Activated CD4-positive, alpha-beta T cell treated with anti-CD3 and anti-CD28 coated beads, Interleukin-2, Interleukin-4, amounts not matched to agents 100 ng/mL and 50 ng/mL, durations not matched to agents 16 hours and 8 hours (primary cell): ENCODE results near the gene SLC35F3.

ENCODE experiments used
- DNase-seq: peaks from one replicate; pipeline ENCODE4 v3.0.0-alpha.2; 2020; ENCODE audit warnings: low spot score

Gene SLC35F3

DNA sequence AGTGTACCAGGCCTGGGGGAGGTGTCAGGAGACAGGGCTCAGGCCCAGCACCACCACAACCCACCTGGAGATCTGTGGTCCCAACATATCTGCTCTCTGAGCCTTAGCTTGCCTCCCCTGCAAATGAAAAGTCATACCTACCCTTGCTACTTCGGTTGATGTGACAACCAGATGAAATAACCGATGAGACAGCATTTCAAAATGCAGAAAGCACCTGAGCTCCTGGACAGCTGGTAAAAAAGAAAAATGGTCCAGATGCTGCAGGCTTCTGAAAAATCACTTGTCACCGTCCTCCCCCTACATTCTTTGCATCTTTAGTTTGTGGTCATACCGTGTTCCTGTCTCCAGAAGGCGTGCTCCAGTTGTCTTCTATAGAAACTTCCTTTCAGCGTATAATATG, 416.8 kb downstream of the SLC35F3 start:
- no peak for DNase-seq

GRCh38 chr1:234322097-234322496, 417.6 kb downstream of the SLC35F3 start:
- DNase-seq = no peak

- DNase-seq = peak; percentile 48
These were observed 418.5 kb downstream of the SLC35F3 start for GRCh38 chr1:234322979-234323378.

DNA sequence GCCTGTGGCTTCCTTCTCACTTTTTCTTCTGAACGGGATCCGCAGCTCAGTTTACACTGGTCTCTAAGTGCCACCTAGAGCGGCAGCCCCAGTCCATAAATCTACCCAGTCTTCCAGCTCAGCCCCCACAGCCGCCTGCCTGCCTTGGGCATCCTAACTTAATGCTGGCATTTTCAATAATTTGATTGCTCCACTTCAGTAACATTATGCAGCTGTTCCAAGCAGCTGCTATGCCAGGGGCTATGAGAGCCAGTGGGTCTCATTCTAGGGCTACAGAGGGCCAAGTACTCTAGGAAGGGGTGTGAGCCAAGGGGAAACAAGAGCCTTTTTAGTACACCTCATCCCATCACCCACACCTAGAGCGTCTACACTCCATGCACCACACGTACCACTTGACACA, 420.3 kb downstream of the SLC35F3 start:
- DNase-seq = no peak

GRCh38 chr1:234325878-234326496, 421.5 kb downstream of the SLC35F3 start:
- peak; percentile 22 for DNase-seq

- peak; percentile 77 for DNase-seq
These were observed 422.3 kb downstream of the SLC35F3 start for GRCh38 chr1:234326497-234327366.

DNA sequence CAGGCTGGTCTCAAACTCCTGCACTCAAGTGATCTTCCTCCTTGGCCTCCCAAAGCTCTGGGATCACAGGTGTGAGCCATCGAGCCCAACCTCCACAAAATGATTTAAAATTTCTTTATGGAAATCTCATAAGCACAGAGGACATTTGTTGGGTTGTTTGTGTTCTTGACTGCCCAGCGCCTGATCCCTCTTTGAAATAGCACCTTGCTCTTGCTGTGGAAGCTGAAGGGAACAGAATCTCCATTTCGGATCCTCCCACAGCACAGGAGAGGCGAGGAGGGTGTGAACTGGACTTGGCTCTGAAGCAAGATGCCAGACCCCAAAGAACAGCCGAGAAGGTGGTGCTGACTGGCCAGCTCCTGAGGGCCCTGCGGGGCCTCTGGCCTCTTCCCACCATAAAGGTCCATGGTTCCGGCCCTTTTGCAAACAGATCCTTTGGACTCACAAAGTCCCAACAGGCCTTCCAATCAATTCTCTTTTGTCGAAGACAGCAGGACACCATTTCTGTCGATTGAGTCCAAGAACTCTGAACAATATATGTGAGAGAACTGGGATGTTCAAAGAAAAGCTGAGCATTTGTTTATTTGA, 423.2 kb downstream of the SLC35F3 start:
- DNase-seq = no peak

- DNase-seq = no peak
These were observed 426.4 kb downstream of the SLC35F3 start for GRCh38 chr1:234330843-234331215.

DNA sequence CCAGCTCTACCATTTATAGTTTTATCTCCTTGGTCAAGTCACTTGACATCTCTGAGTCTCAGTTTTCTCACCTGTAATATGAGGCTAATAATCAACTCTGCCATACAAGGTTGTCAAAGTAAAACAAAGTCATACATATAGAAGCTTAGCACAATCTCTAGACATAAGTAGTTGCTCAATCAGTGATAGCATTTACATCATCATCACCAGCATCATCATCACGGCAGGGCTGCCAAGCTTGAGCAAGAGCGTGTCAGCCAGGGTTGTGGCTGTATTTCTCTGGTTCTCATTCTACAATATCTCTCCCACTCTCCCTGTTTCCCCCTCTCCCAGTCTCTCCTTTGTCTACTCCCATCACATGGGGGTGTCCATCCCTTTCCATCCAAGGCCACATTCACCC, 427.0 kb downstream of the SLC35F3 start:
- no peak for DNase-seq

- DNase-seq = no peak
These were observed 431.9 kb downstream of the SLC35F3 start for GRCh38 chr1:234336359-234336758.

GRCh38 chr1:234337233-234337632, 432.8 kb downstream of the SLC35F3 start:
- no peak for DNase-seq

DNA sequence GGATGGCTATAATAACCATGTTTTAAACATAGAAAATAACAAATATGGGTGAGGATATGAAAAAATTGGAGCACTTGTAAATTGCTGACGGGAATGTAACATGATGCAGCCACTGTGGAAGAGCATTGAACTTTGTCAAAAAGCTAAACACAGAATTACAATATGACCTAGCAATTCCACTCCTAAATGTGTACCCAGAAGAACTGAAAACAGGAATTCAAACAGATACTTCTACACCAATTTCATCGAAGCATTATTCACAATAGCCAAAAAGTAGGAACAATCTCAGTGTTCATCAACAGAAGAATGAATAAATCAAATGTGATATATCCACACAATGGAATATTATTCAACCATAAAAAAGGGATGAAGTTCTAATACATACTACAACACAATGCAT, 436.1 kb downstream of the SLC35F3 start:
- no peak for DNase-seq

- no peak for DNase-seq
These were observed 438.3 kb downstream of the SLC35F3 start for GRCh38 chr1:234342774-234343173.

DNA sequence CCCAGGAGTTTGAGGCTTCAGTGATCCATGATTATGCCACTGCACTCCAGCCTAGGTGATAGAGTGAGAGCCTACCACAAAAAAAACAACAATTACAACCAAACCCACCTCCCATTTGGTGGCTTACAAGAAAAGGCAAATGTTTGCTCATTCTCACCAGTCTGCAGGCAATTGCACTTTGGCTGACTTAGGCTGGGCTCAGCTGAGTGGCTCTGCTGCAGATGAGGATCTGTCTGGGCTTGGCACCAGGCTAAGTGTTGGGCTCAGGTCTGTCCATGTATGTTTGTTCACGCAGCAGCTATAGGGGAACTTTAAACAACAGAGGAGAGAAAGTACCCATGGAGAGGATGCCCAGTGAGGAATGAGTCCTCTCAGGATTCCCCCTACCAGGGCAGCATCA, 440.8 kb downstream of the SLC35F3 start:
- no peak for DNase-seq

- no peak for DNase-seq
These were observed 444.5 kb downstream of the SLC35F3 start for GRCh38 chr1:234348964-234349363.

DNA sequence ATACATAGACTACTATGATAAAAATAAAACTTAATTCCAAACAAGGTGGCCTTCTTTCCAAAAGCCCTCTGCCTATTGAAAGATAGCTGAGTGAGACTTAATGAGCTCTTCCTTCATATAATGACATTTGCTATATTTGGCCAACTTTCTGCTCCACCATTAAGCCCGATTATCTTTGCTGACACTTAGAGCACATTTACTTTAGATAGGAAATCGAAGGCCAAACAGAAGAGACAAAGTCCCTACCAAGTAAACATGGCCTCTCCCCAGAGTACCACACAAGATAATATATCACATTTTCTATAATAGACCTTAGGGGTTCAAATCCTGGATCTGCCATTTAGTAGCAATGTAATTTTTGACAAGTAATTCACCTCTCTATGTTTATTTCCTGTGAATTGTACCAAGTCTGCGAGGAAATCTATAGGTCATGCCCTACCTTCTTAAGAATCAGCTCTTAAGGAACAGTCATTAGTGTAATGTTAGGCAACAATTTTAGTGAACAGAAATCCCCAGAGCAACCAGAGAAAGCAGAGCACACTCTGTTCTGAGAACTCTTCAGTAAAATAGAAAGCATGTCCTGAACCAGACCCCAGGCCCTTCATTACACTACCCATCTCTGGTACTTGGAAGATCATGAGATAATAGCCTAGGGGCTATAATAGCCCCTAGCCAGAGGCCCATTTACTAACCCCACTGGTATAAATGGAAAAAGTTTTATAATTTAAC, 451.5 kb downstream of the SLC35F3 start:
- peak; percentile 13 for DNase-seq

- DNase-seq = peak; percentile 47
These were observed 452.3 kb downstream of the SLC35F3 start for GRCh38 chr1:234356615-234357269.

DNA sequence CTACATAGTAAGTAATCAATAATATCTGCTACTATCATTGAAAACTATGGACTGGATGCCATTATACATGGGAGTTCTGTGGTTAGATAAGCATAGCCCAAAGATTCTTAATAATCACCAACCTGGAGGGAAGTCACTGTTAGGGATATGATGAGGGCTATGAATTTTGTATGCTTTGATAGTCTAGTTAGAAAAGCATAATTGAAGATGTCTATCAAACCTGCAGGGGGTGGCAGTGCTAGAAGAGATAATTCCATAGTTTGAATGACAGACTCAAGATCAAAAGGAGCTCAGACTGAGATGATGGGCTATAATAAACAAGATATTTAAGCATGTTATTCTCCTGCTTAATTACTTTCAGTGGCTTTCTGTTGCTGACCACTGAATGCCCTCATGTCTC, 453.4 kb downstream of the SLC35F3 start:
- no peak for DNase-seq

GRCh38 chr1:234361102-234361603, 456.7 kb downstream of the SLC35F3 start:
- DNase-seq = no peak

DNA sequence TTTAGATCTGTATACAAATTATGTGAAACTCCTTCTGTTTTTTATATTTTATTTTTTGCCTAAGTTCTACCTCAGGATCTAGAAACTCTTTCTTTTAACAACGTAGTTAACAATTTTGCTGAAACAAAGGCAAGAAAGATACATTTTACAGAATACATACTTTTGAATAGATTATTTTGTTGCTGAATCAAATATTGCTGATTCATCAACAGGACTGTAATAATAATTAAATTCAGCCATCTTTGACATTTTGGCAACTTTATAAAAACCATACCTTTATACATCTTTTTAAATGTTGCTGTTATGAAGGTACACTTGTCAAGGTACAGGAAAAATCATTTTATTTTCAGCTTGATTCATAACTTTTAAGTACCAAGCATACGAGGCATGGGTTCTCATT, 458.1 kb downstream of the SLC35F3 start:
- DNase-seq = no peak

- peak; percentile 44 for DNase-seq
These were observed 464.0 kb downstream of the SLC35F3 start for GRCh38 chr1:234368320-234369032.
